ENCODE measurements around the gene CERS6.

DNA sequence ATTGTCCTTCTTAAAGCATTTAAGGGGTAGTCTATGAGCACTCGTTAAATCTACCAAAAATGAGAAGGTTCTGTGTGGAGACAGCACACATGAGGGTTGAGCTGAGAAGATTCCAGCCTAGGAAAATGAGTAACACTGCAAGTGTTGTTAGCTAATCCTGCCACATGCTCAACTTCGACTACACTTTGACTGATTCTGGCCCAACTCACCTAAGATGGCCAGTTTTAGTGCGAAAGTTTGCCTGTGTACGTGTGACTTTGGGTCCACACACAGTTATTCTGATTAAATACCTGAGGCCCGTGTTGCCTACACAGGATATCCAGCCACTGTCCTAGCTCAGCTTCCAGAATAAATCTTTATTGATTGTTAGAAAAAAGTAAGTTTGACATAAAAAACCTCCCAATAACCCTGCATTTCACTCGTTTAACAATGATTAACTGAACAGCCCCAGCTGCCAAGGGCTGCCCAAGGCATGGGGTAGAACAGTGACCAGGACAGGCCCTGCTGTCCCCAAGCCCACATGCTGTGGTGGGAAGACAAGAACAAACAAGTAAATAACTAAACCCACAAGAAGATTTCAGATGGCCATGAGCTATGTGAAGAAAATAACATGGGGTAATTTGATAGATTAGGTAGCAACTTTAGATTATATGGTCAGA is 14.7 kb upstream of the CERS6 start:
- TF ChIP-seq EZH2 (IDR thresholded peaks at IDR 0.05; ENCODE audit: insufficient read depth, poor library complexity, severe bottlenecking): no peak
- TF ChIP-seq EZH2phosphoT487 (IDR thresholded peaks at IDR 0.05; ENCODE audit: insufficient read depth, low read depth): no peak
